ENCODE results near the gene CYP11A1. TPM values are rescaled to one million over a fixed set of nuclear protein-coding genes. Genes with fewer than 3 reads are reported as not detected.

CYP11A1 gene
- total RNA-seq, 2 experiments from 2014 or later: 0.29 to 0.31 TPM

DNA sequence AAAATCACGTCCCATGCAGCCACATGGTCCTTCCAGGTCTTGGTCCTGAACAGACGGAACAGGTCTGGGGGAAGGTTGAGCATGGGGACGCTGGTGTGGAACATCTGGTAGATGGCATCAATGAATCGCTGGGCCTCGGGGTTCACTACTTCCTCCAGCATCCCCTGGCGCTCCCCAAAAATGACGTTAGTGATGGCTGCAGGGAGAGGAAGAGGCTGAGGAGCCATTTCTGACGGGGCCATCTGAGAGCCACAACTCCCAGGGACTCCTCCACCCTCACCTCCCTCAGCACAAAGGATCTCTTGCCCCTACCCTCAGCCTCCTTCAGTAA lies 23.7 kb downstream of the CYP11A1 start:
- H3K27ac Mint-ChIP-seq: no peak overlapping the region
- H3K9me3 Mint-ChIP-seq: no peaks in the 10 kb centered on the region
- ATAC-seq (no peak), DNase-seq (no peak)
- peaks cover 2% of the 10 kb centered on the region for H3K27me3 Mint-ChIP-seq
- no peak overlapping the region for H3K4me3 Mint-ChIP-seq
- TF ChIP-seq, protein P1, sequence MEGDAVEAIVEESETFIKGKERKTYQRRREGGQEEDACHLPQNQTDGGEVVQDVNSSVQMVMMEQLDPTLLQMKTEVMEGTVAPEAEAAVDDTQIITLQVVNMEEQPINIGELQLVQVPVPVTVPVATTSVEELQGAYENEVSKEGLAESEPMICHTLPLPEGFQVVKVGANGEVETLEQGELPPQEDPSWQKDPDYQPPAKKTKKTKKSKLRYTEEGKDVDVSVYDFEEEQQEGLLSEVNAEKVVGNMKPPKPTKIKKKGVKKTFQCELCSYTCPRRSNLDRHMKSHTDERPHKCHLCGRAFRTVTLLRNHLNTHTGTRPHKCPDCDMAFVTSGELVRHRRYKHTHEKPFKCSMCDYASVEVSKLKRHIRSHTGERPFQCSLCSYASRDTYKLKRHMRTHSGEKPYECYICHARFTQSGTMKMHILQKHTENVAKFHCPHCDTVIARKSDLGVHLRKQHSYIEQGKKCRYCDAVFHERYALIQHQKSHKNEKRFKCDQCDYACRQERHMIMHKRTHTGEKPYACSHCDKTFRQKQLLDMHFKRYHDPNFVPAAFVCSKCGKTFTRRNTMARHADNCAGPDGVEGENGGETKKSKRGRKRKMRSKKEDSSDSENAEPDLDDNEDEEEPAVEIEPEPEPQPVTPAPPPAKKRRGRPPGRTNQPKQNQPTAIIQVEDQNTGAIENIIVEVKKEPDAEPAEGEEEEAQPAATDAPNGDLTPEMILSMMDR (IDR thresholded peaks at IDR 0.05): no peak
- intact Hi-C loops (cut with micrococcal nuclease): no loop called here
- CTCF ChIA-PET: no interaction called here
- H3K4me1 Mint-ChIP-seq (ENCODE audit: low read depth): peaks cover 11% of the 10 kb centered on the region
- POLR2A ChIA-PET: no interaction called here
- no peaks in the 10 kb centered on the region for H3K36me3 Mint-ChIP-seq (ENCODE audit: low read depth)

DNA sequence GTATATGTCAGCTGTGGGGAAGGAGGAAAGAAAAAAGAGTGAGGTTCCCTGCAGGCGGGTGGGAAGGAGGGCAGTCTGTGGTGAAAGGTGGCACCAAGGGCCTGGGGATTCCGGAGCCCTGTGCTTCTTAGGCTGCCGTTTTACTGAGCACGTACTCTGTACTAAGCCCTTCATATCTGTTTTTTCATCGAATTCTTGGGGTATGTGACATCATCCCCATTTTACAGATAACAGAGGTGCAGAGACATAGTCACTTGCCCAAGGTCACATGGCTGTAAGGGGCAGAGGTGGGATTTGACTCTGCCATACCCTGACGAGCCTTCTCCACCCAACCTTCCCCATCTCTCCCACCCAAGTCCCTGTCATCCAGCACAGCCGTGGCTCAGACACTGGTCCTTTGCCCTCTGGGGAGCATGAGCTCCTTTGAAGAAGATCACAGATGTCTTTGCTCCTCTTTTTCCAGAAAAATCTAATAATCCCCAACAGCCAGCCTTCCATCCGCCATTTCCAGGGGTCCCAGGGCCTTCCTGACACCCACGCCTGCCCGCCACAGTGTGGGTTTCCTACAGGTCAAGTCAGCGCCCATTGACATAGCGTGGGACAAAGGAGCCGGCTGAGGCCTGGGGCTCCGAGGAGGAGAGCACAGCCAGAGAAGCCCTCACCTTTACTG lies 24.2 kb downstream of the CYP11A1 start:
- ATAC-seq (no peak), DNase-seq (no peak)
- H3K9me3 Mint-ChIP-seq: no peaks in the 10 kb centered on the region
- no peak overlapping the region for H3K4me3 Mint-ChIP-seq
- peaks cover 2% of the 10 kb centered on the region for H3K27me3 Mint-ChIP-seq
- no peak overlapping the region for H3K27ac Mint-ChIP-seq
- intact Hi-C loops (cut with micrococcal nuclease): no loop called here
- ChIA-PET CTCF (no interaction called here), POLR2A (no interaction called here)
- TF ChIP-seq, protein P1 (IDR thresholded peaks at IDR 0.05): no peak
- H3K36me3 Mint-ChIP-seq (ENCODE audit: low read depth): no peaks in the 10 kb centered on the region
- H3K4me1 Mint-ChIP-seq (ENCODE audit: low read depth): peaks cover 11% of the 10 kb centered on the region

DNA sequence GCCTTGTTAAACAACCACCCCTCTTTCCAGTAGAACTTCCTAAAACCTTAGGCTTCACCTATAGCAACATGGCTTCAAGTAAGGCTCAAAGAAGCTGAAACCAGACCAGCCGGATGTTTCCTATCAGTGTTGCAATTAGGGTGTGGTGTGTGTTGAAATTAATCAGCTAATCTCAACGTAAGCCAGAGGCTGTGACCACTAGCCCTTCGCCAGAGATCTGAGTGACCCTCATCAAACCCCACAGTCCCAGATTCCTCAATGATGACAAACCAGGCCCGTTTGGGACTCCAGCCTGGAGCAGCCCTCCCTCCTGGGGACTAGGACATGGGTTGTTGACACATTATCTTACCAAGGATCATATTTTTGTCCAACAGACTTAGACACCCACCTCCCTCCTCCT lies 27.3 kb downstream of the CYP11A1 start:
- no peak overlapping the region for H3K27ac Mint-ChIP-seq
- ATAC-seq (no peak), DNase-seq (no peak)
- intact Hi-C loops (cut with micrococcal nuclease): no loop called here
- TF ChIP-seq, protein P1 (IDR thresholded peaks at IDR 0.05): no peak
- H3K36me3 Mint-ChIP-seq (ENCODE audit: low read depth): no peaks in the 10 kb centered on the region
- POLR2A ChIA-PET: no interaction called here
- H3K4me1 Mint-ChIP-seq (ENCODE audit: low read depth): peaks cover 4% of the 10 kb centered on the region
- CTCF ChIA-PET: interaction anchor here (1.4 kb wide), 1 partner anchor 19 kb away, joined by 3 read pairs; no protein-coding TSS in a partner anchor
- no peaks in the 10 kb centered on the region for H3K9me3 Mint-ChIP-seq
- H3K27me3 Mint-ChIP-seq: peaks cover 2% of the 10 kb centered on the region
- H3K4me3 Mint-ChIP-seq: no peak overlapping the region

DNA sequence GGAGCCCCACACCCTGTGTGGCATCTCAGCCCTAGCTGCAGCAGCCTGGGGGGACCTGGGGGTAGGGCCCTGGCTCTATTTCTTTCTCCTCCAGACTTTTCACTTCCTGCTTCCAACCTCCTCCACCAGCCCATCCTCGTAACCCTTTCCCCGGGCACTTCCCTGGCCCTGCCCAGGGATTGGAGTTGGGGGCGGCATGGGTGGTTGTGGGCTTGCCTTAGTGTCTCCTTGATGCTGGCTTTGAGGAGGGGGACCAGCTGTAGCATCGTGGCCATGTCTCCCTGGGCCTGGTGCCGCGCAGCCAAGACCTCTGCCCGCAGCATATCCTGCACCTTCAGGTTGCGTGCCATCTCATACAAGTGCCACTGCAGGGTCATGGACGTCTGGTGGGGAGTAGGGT lies 28.1 kb downstream of the CYP11A1 start:
- ATAC-seq: no peak
- no peaks in the 10 kb centered on the region for H3K36me3 Mint-ChIP-seq (ENCODE audit: low read depth)
- TF ChIP-seq, protein P1 (IDR thresholded peaks at IDR 0.05): no peak
- ChIA-PET POLR2A (no interaction called here), CTCF (no interaction called here)
- no peak overlapping the region for H3K4me3 Mint-ChIP-seq
- H3K9me3 Mint-ChIP-seq: no peaks in the 10 kb centered on the region
- no peak overlapping the region for H3K27ac Mint-ChIP-seq
- no peaks in the 10 kb centered on the region for H3K27me3 Mint-ChIP-seq
- H3K4me1 Mint-ChIP-seq (ENCODE audit: low read depth): peaks cover under 1% of the 10 kb centered on the region
- no peak for DNase-seq
- intact Hi-C loops (cut with micrococcal nuclease): no loop called here

DNA sequence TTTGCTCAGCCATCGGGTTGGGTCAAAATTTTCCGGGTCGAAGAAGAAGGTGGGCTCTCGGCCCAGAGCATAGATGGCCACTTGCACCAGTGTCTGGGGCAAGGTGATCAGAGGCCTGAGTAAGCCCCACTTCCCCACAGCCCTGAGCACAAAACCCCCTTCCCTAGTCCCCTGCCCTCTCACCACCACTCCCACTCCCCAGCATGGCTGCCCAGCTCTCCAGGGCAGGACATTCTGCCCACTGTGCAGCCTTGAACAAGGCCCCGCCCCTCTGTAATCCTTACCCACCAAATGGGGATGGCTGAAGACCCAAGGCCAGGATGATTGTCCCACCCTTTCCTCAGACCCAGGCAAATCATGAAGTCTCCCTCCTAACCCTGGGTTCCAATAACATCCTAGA lies 28.8 kb downstream of the CYP11A1 start:
- intact Hi-C loops (cut with micrococcal nuclease): no loop called here

More for the DNA sequence above, 28.8 kb downstream of the CYP11A1 start:
- Mint-ChIP-seq H3K36me3 (ENCODE audit: low read depth) (no peaks in the 10 kb centered on the region), H3K4me3 (no peak overlapping the region), H3K27ac (no peak overlapping the region), H3K4me1 (ENCODE audit: low read depth) (no peaks in the 10 kb centered on the region), H3K9me3 (no peaks in the 10 kb centered on the region), H3K27me3 (no peaks in the 10 kb centered on the region)
- DNase-seq: no peak
- ATAC-seq: no peak
- POLR2A ChIA-PET: no interaction called here
- TF ChIP-seq, protein P1 (IDR thresholded peaks at IDR 0.05): no peak
- CTCF ChIA-PET: no interaction called here

Measured in activated CD8-positive, alpha-beta T cell treated with anti-CD3 and anti-CD28 coated beads for 36 hours (primary cell).